Liver (tissue), 9 donors: ENCODE results near the gene ORC5. TPM values are rescaled to one million over a fixed set of nuclear protein-coding genes. Genes with fewer than 3 reads are reported as not detected.

Experiments used
- DNase-seq: peaks from one replicate; pipeline ENCODE4 v3.0.0-alpha.2; 2017; ENCODE audit warnings: low spot score
- H3K27ac ChIP-seq, 2 donors: one replicate each; pipeline ENCODE4 v1.7.0; 2013; ENCODE audit warnings: inconsistent platforms in 2 of 2, low read length in 2 of 2, control low read depth in 1 of 2, low read depth in 1 of 2, mild to moderate bottlenecking in 1 of 2
- H3K27me3 ChIP-seq, 4 donors: one replicate each; pipeline versions ENCODE4 v1.6.1 to v1.7.0; 2013; ENCODE audit warnings: low read length in 3 of 4, inconsistent platforms in 1 of 4, mild to moderate bottlenecking in 1 of 4, moderate library complexity in 1 of 4; ENCODE audit not compliant: control insufficient read depth in 4 of 4, insufficient read depth in 4 of 4
- H3K36me3 ChIP-seq, 4 donors: one replicate each; pipeline versions ENCODE4 v1.6.1 to v1.7.0; 2013; ENCODE audit warnings: low read length in 3 of 4, mild to moderate bottlenecking in 3 of 4, low read depth in 1 of 4, moderate library complexity in 1 of 4; ENCODE audit not compliant: control insufficient read depth in 4 of 4, insufficient read depth in 3 of 4
- H3K4me1 ChIP-seq, 4 donors: one replicate each; pipeline versions ENCODE4 v1.6.1 to v1.7.0; 2013; ENCODE audit warnings: low read length in 3 of 4, mild to moderate bottlenecking in 3 of 4, moderate library complexity in 1 of 4; ENCODE audit not compliant: control insufficient read depth in 4 of 4, insufficient read depth in 4 of 4
- H3K4me3 ChIP-seq, 3 donors: one replicate each; pipeline versions ENCODE4 v1.6.1 to v1.7.0; 2013; ENCODE audit warnings: low read length in 3 of 3, control low read depth in 1 of 3, low read depth in 1 of 3, mild to moderate bottlenecking in 1 of 3
- H3K9ac ChIP-seq, 2 donors: one replicate each; pipeline ENCODE4 v1.7.0; 2013; ENCODE audit warnings: low read length in 2 of 2, mild to moderate bottlenecking in 2 of 2, moderate library complexity in 2 of 2, control low read depth in 1 of 2, low read depth in 1 of 2
- H3K9me3 ChIP-seq, 4 donors: one replicate each; pipeline versions ENCODE4 v1.6.1 to v1.7.0; 2013; ENCODE audit warnings: low read length in 3 of 4; ENCODE audit not compliant: control insufficient read depth in 4 of 4
- CTCF ChIP-seq: fragments of 150-350 bp; IDR thresholded peaks from 2 replicates; pipeline ENCODE4 v1.5.1; 2017; ENCODE audit warnings: improper control_type of control experiment, low read depth, low read length; ENCODE audit not compliant: missing input control
- EGR1 ChIP-seq, 2 donors: IDR thresholded peaks; 2 replicates each; pipeline ENCODE4 v1.6.1; 2016 to 2018; ENCODE audit warnings: antibody characterized with exemption in 2 of 2, low read depth in 2 of 2
- FOXA1 ChIP-seq: IDR thresholded peaks from 2 replicates; pipeline ENCODE4 v1.6.1; 2016; ENCODE audit warnings: antibody characterized with exemption
- FOXA2 ChIP-seq: IDR thresholded peaks from 2 replicates; pipeline ENCODE4 v1.6.1; 2016; ENCODE audit warnings: antibody characterized with exemption
- GABPA ChIP-seq, 2 donors: IDR thresholded peaks in 1 of 2; conservative IDR thresholded peaks in 1 of 2; 2 replicates each; pipeline ENCODE4 v1.6.1; 2016; ENCODE audit warnings: antibody characterized with exemption in 2 of 2, mild to moderate bottlenecking in 1 of 2, moderate library complexity in 1 of 2
- HNF4A ChIP-seq, 2 donors: conservative IDR thresholded peaks; 2 replicates each; pipeline ENCODE4 v1.6.1; 2016; ENCODE audit warnings: antibody characterized with exemption in 2 of 2, mild to moderate bottlenecking in 2 of 2
- HNF4G ChIP-seq: IDR thresholded peaks from 2 replicates; pipeline ENCODE4 v1.6.1; 2016; ENCODE audit warnings: antibody characterized with exemption
- JUND ChIP-seq, 2 donors: IDR thresholded peaks; 2 replicates each; pipeline ENCODE4 v1.6.1; 2016; ENCODE audit warnings: antibody characterized with exemption in 2 of 2
- MAX ChIP-seq: IDR thresholded peaks from 2 replicates; pipeline ENCODE4 v1.6.1; 2016; ENCODE audit warnings: antibody characterized with exemption
- NR2F2 ChIP-seq: IDR thresholded peaks from 2 replicates; pipeline ENCODE4 v1.6.1; 2016; ENCODE audit warnings: antibody characterized with exemption
- RAD21 ChIP-seq, 2 donors: IDR thresholded peaks; 2 replicates each; pipeline ENCODE4 v1.6.1; 2016; ENCODE audit warnings: antibody characterized with exemption in 2 of 2, mild to moderate bottlenecking in 2 of 2
- REST ChIP-seq: IDR thresholded peaks from 2 replicates; pipeline ENCODE4 v1.6.1; 2016; ENCODE audit warnings: antibody characterized with exemption, mild to moderate bottlenecking
- RXRA ChIP-seq, 2 donors: IDR thresholded peaks; 2 replicates each; pipeline ENCODE4 v1.6.1; 2017 to 2018; ENCODE audit warnings: antibody characterized with exemption in 2 of 2, mild to moderate bottlenecking in 1 of 2
- SP1 ChIP-seq: IDR thresholded peaks from 2 replicates; pipeline ENCODE4 v1.6.1; 2018; ENCODE audit warnings: antibody characterized with exemption, mild to moderate bottlenecking
- TAF1 ChIP-seq: conservative IDR thresholded peaks from 2 replicates; pipeline ENCODE4 v1.6.1; 2016; ENCODE audit warnings: antibody characterized with exemption, mild to moderate bottlenecking
- YY1 ChIP-seq: IDR thresholded peaks from 2 replicates; pipeline ENCODE4 v1.6.1; 2016; ENCODE audit warnings: antibody characterized with exemption, mild to moderate bottlenecking
- WGBS: extraction: QIAGEN DNeasy Blood & Tissue Kit; methylation state at CpG from one replicate; pipeline ENCODE4 v1.1.7; 2013; 5-methylcytosine and 5-hydroxymethylcytosine counted together
- polyA plus RNA-seq, 2 donors: library from polyadenylated mRNA; stranded (reverse) in 1 of 2; unstranded in 1 of 2; fragments of 200-250 nt in 1 of 2; fragments of >200 nt in 1 of 2; fragmentation: Nextera tagmentation in 1 of 2; extraction: Ambion mirVana in 1 of 2; gene quantifications; one replicate each; pipeline versions ENCODE4 v1.2.1 to v1.2.3, GENCODE V29; 2013 to 2015
- total RNA-seq, 2 donors: library from RNA; depleted of rRNA; stranded (reverse); fragments of >200 nt; gene quantifications; one replicate each; pipeline ENCODE4 v1.2.3, GENCODE V29; 2014
- TF ChIP-seq, protein P1 (sequence below): IDR thresholded peaks from 2 replicates; pipeline ENCODE4 v1.6.1; 2016; ENCODE audit warnings: antibody characterized with exemption
- TF ChIP-seq, protein P2 (sequence below): IDR thresholded peaks from 2 replicates; pipeline ENCODE4 v1.6.1; 2016; ENCODE audit warnings: antibody characterized with exemption
- donor health status: healthy.
- donor health status: healthy.
- donor health status: healthy.
- donor health status: healthy.
- donor health status: healthy.

The ORC5 gene
- total and polyA plus RNA-seq, 4 donors: 8.4 to 20.7 (median 11.5) TPM

DNA sequence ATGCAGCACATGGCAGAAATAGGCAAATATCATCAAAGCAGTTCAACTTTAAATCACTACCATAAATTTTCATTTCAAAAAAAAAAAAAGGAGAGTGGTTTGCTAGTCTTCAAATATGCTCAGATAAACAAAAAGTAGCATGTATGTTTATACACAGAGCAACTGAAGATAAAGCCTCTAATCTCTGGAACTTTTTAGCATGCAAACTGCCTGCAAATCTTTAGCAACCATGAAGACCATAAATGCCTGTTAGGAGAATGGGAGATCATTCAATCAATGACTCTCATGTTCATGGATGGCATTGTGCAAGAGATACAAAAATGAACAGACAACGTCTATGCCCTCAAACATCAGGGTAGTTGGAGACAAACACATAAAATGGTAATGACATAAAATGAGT, 57.3 kb downstream of the ORC5 start:
- Histone ChIP-seq H3K27me3 (no peaks in the 10 kb centered on the region), H3K36me3 (peaks cover 0 to 4% (median 0%) of the 10 kb centered on the region in 4 donors), H3K9ac (no peak overlapping the region), H3K4me1 (peaks cover 0 to 3% (median 0%) of the 10 kb centered on the region in 4 donors), H3K4me3 (no peak overlapping the region), H3K27ac (no peak overlapping the region), H3K9me3 (no peaks in the 10 kb centered on the region)
- no peak for DNase-seq
- WGBS: 83% methylated on average over 1 of the region's 1 CpG
- no peak for TF ChIP-seq CTCF
- no peak for TF ChIP-seq HNF4A (conservative IDR thresholded peaks at IDR 0.05)
- no peak for TF ChIP-seq SP1
- TF ChIP-seq FOXA1: no peak

DNA sequence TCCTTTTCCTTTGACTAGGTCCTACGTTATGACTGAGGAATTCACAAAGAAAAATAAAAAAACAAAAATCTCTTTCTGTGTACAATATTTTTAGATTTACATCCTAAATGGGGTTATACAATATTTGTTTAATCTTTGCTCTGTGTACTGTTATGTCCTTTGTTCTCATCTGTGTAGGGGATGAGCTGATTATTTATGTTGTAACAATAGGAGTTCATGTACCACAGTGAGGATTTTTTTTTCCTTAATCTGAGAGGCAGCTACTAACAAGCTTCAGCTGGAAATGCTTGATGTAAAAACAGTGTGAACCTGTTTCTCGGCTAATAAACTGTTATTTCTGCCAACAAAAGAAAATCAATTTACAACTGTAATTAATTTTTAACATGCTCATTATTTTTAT, 58.0 kb downstream of the ORC5 start:
- H3K27ac ChIP-seq: no peak overlapping the region
- WGBS: 78% methylated on average over 2 of the region's 2 CpGs
- DNase-seq: no peak
- no peak overlapping the region for H3K9ac ChIP-seq
- no peak for TF ChIP-seq YY1
- TF ChIP-seq RXRA (IDR thresholded peaks at IDR 0.05): no peak
- no peak for TF ChIP-seq EGR1 (IDR thresholded peaks at IDR 0.05; ENCODE audit: low read depth in 2 of 2)
- H3K4me1 ChIP-seq: peaks cover 0 to 3% (median 0%) of the 10 kb centered on the region in 4 donors
- H3K36me3 ChIP-seq: peaks cover 0 to 4% (median 0%) of the 10 kb centered on the region in 4 donors
- H3K9me3 ChIP-seq: no peaks in the 10 kb centered on the region
- H3K4me3 ChIP-seq: no peak overlapping the region
- H3K27me3 ChIP-seq: no peaks in the 10 kb centered on the region

- WGBS: 20% methylated on average over 2 of the region's 2 CpGs
- H3K4me3 ChIP-seq: no peak overlapping the region
- no peaks in the 10 kb centered on the region for H3K27me3 ChIP-seq
- no peak overlapping the region for H3K9ac ChIP-seq
- no peak for DNase-seq
- H3K9me3 ChIP-seq: no peaks in the 10 kb centered on the region
- TF ChIP-seq FOXA2 (no peak), HNF4G (no peak), CTCF (no peak), SP1 (no peak), HNF4A (conservative IDR thresholded peaks at IDR 0.05) (no peak), TAF1 (no peak), RXRA (IDR thresholded peaks at IDR 0.05) (no peak), NR2F2 (no peak), JUND (IDR thresholded peaks at IDR 0.05) (no peak), EGR1 (IDR thresholded peaks at IDR 0.05; ENCODE audit: low read depth in 2 of 2) (no peak), YY1 (no peak), GABPA (IDR thresholded peaks at IDR 0.05 in 1 of 2, conservative IDR thresholded peaks at IDR 0.05 in 1 of 2) (no peak), RAD21 (IDR thresholded peaks at IDR 0.05) (no peak), MAX (no peak), FOXA1 (no peak), REST (no peak)
- TF ChIP-seq, protein P1, sequence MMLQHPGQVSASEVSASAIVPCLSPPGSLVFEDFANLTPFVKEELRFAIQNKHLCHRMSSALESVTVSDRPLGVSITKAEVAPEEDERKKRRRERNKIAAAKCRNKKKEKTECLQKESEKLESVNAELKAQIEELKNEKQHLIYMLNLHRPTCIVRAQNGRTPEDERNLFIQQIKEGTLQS: no peak
- TF ChIP-seq, protein P2, sequence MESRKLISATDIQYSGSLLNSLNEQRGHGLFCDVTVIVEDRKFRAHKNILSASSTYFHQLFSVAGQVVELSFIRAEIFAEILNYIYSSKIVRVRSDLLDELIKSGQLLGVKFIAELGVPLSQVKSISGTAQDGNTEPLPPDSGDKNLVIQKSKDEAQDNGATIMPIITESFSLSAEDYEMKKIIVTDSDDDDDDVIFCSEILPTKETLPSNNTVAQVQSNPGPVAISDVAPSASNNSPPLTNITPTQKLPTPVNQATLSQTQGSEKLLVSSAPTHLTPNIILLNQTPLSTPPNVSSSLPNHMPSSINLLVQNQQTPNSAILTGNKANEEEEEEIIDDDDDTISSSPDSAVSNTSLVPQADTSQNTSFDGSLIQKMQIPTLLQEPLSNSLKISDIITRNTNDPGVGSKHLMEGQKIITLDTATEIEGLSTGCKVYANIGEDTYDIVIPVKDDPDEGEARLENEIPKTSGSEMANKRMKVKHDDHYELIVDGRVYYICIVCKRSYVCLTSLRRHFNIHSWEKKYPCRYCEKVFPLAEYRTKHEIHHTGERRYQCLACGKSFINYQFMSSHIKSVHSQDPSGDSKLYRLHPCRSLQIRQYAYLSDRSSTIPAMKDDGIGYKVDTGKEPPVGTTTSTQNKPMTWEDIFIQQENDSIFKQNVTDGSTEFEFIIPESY: no peak
- peaks cover 0 to 4% (median 2%) of the 10 kb centered on the region in 4 donors for H3K36me3 ChIP-seq
- no peaks in the 10 kb centered on the region for H3K4me1 ChIP-seq
- no peak overlapping the region for H3K27ac ChIP-seq
These were observed 65.7 kb downstream of the ORC5 start for GRCh38 chr7:104142147-104142546.
